Loucy (cell line): ENCODE data around the gene ARHGAP22.

Experiments
- H2AFZ ChIP-seq: fragments of 200-600 bp; sonication (generic); 2 replicates; pipeline ENCODE4 v1.6.0; 2016; ENCODE audit warnings: antibody characterized with exemption, mild to moderate bottlenecking, low read length, moderate library complexity
- H3F3A ChIP-seq: fragments of 200-600 bp; 2 replicates; pipeline ENCODE4 v1.6.0; 2016; ENCODE audit warnings: antibody characterized with exemption, low read depth, mild to moderate bottlenecking
- H3K27me3 ChIP-seq: fragments of 200-600 bp; sonication (generic); 2 replicates; pipeline ENCODE4 v1.6.1; 2014; ENCODE audit warnings: low read length, mild to moderate bottlenecking; ENCODE audit not compliant: insufficient read depth, poor library complexity, severe bottlenecking
- H3K36me3 ChIP-seq: fragments of 200-600 bp; sonication (generic); 2 replicates; pipeline ENCODE4 v1.6.1; 2016; ENCODE audit warnings: low read length; ENCODE audit not compliant: insufficient read depth
- H3K4me1 ChIP-seq: fragments of 200-600 bp; sonication (generic); 2 replicates; pipeline ENCODE4 v1.5.1; 2014; ENCODE audit warnings: low read length, mild to moderate bottlenecking; ENCODE audit not compliant: insufficient read depth, poor library complexity, severe bottlenecking
- H3K4me2 ChIP-seq: fragments of 200-600 bp; sonication (generic); 2 replicates; pipeline ENCODE4 v1.6.0; 2014; ENCODE audit warnings: antibody characterized with exemption, low read length, low read depth, mild to moderate bottlenecking; ENCODE audit not compliant: poor library complexity, severe bottlenecking
- H3K4me3 ChIP-seq: fragments of 200-600 bp; sonication (generic); 2 replicates; pipeline ENCODE4 v1.5.1; 2014; ENCODE audit warnings: low read length, mild to moderate bottlenecking, mixed read lengths; ENCODE audit not compliant: poor library complexity, severe bottlenecking
- H3K79me2 ChIP-seq: fragments of 200-600 bp; sonication (generic); 2 replicates; pipeline ENCODE4 v1.6.1; 2014; ENCODE audit warnings: low read length; ENCODE audit not compliant: insufficient read depth
- H3K9ac ChIP-seq: fragments of 200-600 bp; sonication (generic); 2 replicates; pipeline ENCODE4 v1.6.0; 2014; ENCODE audit warnings: mild to moderate bottlenecking, low read depth, low read length, moderate library complexity; ENCODE audit not compliant: poor library complexity, severe bottlenecking
- H3K9me2 ChIP-seq: fragments of 200-600 bp; sonication (generic); replicated peaks from 2 replicates; pipeline ENCODE4 v1.6.1; 2016; ENCODE audit warnings: low read depth, low read length, mixed read lengths
- H3K9me3 ChIP-seq: fragments of 200-600 bp; sonication (generic); 2 replicates; pipeline ENCODE4 v1.6.1; 2014; ENCODE audit warnings: mild to moderate bottlenecking, antibody characterized with exemption, low read length, low read depth; ENCODE audit not compliant: insufficient read depth
- H4K20me1 ChIP-seq: fragments of 200-600 bp; sonication (generic); 2 replicates; pipeline ENCODE4 v1.6.0; 2014; ENCODE audit warnings: antibody characterized with exemption, low read length, mild to moderate bottlenecking; ENCODE audit not compliant: insufficient read depth, poor library complexity, severe bottlenecking
- EZH2phosphoT487 ChIP-seq: fragments of 200-600 bp; IDR thresholded peaks from 2 replicates; pipeline ENCODE4 v1.6.1; 2018; ENCODE audit warnings: antibody characterized with exemption, mild to moderate bottlenecking, moderate library complexity, borderline replicate concordance
- TF ChIP-seq, protein P1 (sequence below): fragments of 200-600 bp; sonication (generic); conservative IDR thresholded peaks from 2 replicates; pipeline ENCODE4 v1.5.1; 2014; ENCODE audit warnings: mild to moderate bottlenecking, antibody characterized with exemption, low read length

The ARHGAP22 gene

DNA sequence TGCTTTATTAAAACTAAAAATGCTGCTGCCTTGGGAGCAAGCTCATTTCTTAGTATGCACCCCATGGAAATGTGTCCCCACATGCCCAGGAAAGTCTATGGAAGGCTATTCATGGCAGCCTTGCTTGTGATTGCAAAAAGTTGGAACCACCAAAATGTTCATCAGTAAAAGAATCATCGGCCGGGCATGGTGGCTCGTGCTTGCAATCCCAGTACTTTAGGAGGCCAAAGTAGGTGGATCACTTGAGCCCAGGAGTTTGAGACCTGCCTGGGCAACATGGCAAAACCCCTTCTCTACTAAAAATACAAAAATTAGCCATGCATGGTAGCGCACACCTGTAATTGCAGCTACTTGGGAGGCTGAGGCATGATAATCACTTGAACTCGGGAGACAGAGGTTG is 79.8 kb downstream of the ARHGAP22 start:
- H3K27me3 ChIP-seq, result no peaks in the 10 kb centered on the region
- no peak overlapping the region for H3K4me2 ChIP-seq
- H4K20me1 ChIP-seq, result no peaks in the 10 kb centered on the region
- no peaks in the 10 kb centered on the region for H3K9me2 ChIP-seq
- no peak overlapping the region for H2AFZ ChIP-seq
- H3K4me1 ChIP-seq, result peaks cover 13% of the 10 kb centered on the region
- no peak overlapping the region for H3K4me3 ChIP-seq
- H3K36me3 ChIP-seq, result no peaks in the 10 kb centered on the region
- H3F3A ChIP-seq, result no peaks in the 10 kb centered on the region
- no peak for TF ChIP-seq EZH2phosphoT487
- TF ChIP-seq, protein P1, sequence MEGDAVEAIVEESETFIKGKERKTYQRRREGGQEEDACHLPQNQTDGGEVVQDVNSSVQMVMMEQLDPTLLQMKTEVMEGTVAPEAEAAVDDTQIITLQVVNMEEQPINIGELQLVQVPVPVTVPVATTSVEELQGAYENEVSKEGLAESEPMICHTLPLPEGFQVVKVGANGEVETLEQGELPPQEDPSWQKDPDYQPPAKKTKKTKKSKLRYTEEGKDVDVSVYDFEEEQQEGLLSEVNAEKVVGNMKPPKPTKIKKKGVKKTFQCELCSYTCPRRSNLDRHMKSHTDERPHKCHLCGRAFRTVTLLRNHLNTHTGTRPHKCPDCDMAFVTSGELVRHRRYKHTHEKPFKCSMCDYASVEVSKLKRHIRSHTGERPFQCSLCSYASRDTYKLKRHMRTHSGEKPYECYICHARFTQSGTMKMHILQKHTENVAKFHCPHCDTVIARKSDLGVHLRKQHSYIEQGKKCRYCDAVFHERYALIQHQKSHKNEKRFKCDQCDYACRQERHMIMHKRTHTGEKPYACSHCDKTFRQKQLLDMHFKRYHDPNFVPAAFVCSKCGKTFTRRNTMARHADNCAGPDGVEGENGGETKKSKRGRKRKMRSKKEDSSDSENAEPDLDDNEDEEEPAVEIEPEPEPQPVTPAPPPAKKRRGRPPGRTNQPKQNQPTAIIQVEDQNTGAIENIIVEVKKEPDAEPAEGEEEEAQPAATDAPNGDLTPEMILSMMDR, result no peak
- H3K79me2 ChIP-seq, result no peaks in the 10 kb centered on the region
- no peak overlapping the region for H3K9ac ChIP-seq
- H3K9me3 ChIP-seq, result no peaks in the 10 kb centered on the region

DNA sequence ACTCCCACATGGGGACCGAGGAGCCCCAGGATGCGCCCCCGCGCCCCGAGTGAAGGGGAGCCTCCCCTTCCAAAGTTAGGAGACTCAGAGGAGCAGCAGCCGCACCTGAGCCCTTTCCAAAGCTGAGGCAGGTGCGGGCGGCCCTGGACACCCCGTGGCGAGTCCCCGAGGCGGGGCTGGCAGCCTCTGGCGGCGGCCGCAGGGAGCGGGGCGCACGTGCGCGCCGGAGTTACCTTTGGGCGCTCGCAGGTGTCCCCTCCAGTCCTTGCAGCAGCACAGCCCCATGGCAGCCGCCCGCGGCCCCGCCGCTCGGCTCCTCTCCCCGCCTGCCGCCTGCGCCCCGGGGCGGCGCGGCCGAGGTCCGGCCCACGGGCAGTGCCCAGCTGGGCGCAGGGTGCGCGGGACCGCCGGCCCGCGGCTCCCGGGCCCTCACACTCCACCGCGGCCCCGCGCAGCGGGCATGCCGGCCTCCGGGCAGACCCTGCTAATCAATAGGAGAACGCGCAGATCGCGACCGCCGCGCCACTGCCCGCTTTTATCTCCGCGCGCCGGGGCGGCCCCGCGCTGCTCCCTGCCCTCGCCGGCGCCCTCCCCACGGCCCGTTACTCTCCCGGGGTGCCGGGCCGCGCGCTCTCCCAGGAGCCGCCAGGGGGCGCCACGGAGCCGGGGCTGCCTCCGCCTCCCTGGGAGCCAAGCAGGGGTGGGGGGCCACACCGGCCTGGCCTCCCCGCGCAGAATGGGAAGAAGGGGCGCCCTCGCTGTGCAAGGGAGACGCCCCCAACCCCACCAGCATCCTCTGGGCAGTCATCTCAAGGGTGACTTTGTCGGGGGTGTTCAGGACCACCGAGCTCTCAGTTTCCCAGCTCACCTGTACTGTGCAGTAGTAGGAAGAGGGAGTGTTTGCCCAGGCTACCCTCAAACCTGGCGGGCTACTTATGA is 80.8 kb downstream of the ARHGAP22 start:
- Histone ChIP-seq H3K9me2 (no peaks in the 10 kb centered on the region), H3K27me3 (no peaks in the 10 kb centered on the region), H3K79me2 (no peaks in the 10 kb centered on the region), H3K9me3 (no peaks in the 10 kb centered on the region), H3K9ac (no peak overlapping the region), H4K20me1 (no peaks in the 10 kb centered on the region), H3F3A (no peaks in the 10 kb centered on the region), H3K4me3 (peak overlapping the region; percentile 32), H3K36me3 (no peaks in the 10 kb centered on the region), H3K4me2 (peak overlapping the region; percentile 24), H3K4me1 (peaks cover 23% of the 10 kb centered on the region), H2AFZ (no peak overlapping the region)
- TF ChIP-seq, protein P1, result peak; percentile 52
- no peak for TF ChIP-seq EZH2phosphoT487

DNA sequence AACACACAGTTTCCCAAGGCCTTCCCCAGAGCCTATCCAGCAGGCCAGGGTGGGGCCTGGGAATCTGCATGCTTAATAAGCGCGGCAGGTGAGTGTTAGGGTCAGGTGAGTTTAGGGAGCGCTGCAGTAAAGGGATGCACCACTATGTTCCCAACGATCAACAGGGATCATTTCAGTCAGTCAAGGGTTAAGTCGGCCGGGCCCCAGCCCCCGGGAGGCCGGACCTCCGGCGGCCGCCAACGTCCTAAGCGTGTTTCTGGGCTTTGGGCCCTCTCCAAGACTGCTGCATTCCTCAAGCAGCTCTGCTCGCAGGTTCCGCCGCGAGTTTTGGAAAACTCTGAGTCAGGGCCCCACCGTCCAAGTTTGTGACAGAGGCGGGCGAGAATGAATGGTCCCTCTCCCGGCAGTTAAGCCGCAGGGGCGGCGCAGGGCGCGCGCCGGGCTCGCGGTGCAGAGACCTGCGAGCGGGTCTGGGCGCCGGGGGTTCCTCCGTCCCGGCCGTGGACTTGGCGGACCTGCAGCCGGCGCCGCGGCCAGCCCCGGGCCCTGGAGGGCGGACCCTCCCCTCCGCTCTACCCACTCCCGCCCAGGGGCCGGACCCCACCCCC is 81.6 kb downstream of the ARHGAP22 start:
- no peak overlapping the region for H2AFZ ChIP-seq

More for the DNA sequence above, 81.6 kb downstream of the ARHGAP22 start:
- no peak for TF ChIP-seq EZH2phosphoT487
- TF ChIP-seq, protein P1, result no peak
- Histone ChIP-seq H4K20me1 (no peaks in the 10 kb centered on the region), H3K79me2 (no peaks in the 10 kb centered on the region), H3K4me2 (no peak overlapping the region), H3K9me2 (no peaks in the 10 kb centered on the region), H3K27me3 (no peaks in the 10 kb centered on the region), H3K4me3 (peak overlapping the region; percentile 32), H3K9me3 (no peaks in the 10 kb centered on the region), H3F3A (no peaks in the 10 kb centered on the region), H3K4me1 (peaks cover 31% of the 10 kb centered on the region), H3K36me3 (no peaks in the 10 kb centered on the region), H3K9ac (no peak overlapping the region)
